Measurements from ENCODE around the gene WWOX. TPM values are rescaled to one million over a fixed set of nuclear protein-coding genes. Genes with fewer than 3 reads are reported as not detected.

The WWOX gene
- total and polyA plus RNA-seq, 4 experiments from 2014 or later, result 10.4 to 23.1 (median 17.5) TPM

- Histone ChIP-seq H3K4me3 (ENCODE audit: low read length in 2 of 2) (no peak overlapping the region), H3K9me3 (ENCODE audit: control insufficient read depth in 1 of 2, low read length in 2 of 2) (no peaks in the 10 kb centered on the region), H3K4me1 (ENCODE audit: insufficient read depth, low read length) (peaks cover 5% of the 10 kb centered on the region), H3K27me3 (ENCODE audit: insufficient read depth, low read length) (no peaks in the 10 kb centered on the region), H3K27ac (ENCODE audit: low read depth, low read length) (no peak overlapping the region), H3K36me3 (ENCODE audit: insufficient read depth, low read length) (no peaks in the 10 kb centered on the region)
- intact Hi-C loops (cut with micrococcal nuclease), result no loop called here
- ChIA-PET CTCF (ENCODE audit: partially characterized antibody) (no interaction called here), POLR2A (ENCODE audit: partially characterized antibody) (no interaction called here)
- no peaks in the 10 kb centered on the region for H3K36me3 Mint-ChIP-seq
- H3K27me3 Mint-ChIP-seq, result no peaks in the 10 kb centered on the region
- DNase-seq, result no peak
- H3K27ac Mint-ChIP-seq, result no peak overlapping the region
- H3K9me3 Mint-ChIP-seq, result peaks cover 0 to 2% (median 0%) of the 10 kb centered on the region in 8 donors
- H3K4me1 Mint-ChIP-seq, result peaks cover 3 to 13% (median 4%) of the 10 kb centered on the region in 4 donors
- no peak overlapping the region for H3K4me3 Mint-ChIP-seq
Observed at GRCh38 chr16:78992001-78992400, 892.5 kb downstream of the WWOX start.

- no peak overlapping the region for H3K27ac Mint-ChIP-seq
- H3K4me1 ChIP-seq (ENCODE audit: insufficient read depth, low read length), result peaks cover 5% of the 10 kb centered on the region
- no peaks in the 10 kb centered on the region for H3K9me3 ChIP-seq (ENCODE audit: control insufficient read depth in 1 of 2, low read length in 2 of 2)
- H3K4me3 ChIP-seq (ENCODE audit: low read length in 2 of 2), result no peak overlapping the region
- H3K36me3 Mint-ChIP-seq, result no peaks in the 10 kb centered on the region
- H3K36me3 ChIP-seq (ENCODE audit: insufficient read depth, low read length), result no peaks in the 10 kb centered on the region
- DNase-seq, result no peak
- no peaks in the 10 kb centered on the region for H3K27me3 ChIP-seq (ENCODE audit: insufficient read depth, low read length)
- H3K4me1 Mint-ChIP-seq, result peaks cover 3 to 13% (median 4%) of the 10 kb centered on the region in 4 donors
- CTCF ChIA-PET (ENCODE audit: partially characterized antibody), result no interaction called here
- no peak overlapping the region for H3K27ac ChIP-seq (ENCODE audit: low read depth, low read length)
- POLR2A ChIA-PET (ENCODE audit: partially characterized antibody), result no interaction called here
- H3K27me3 Mint-ChIP-seq, result no peaks in the 10 kb centered on the region
- no peak overlapping the region for H3K4me3 Mint-ChIP-seq
- H3K9me3 Mint-ChIP-seq, result peaks cover 0 to 2% (median 0%) of the 10 kb centered on the region in 8 donors
- intact Hi-C loops (cut with micrococcal nuclease), result no loop called here
Observed at GRCh38 chr16:78993346-78993745, 893.9 kb downstream of the WWOX start.

GRCh38 chr16:78994135-78994745, 894.8 kb downstream of the WWOX start:
- H3K9me3 Mint-ChIP-seq, result peaks cover 0 to 2% (median 0%) of the 10 kb centered on the region in 8 donors
- intact Hi-C loops (cut with micrococcal nuclease), result no loop called here
- H3K36me3 Mint-ChIP-seq, result no peaks in the 10 kb centered on the region
- no peaks in the 10 kb centered on the region for H3K36me3 ChIP-seq (ENCODE audit: insufficient read depth, low read length)
- ChIA-PET CTCF (ENCODE audit: partially characterized antibody) (no interaction called here), POLR2A (ENCODE audit: partially characterized antibody) (no interaction called here)
- H3K4me1 Mint-ChIP-seq, result peaks cover 3 to 13% (median 4%) of the 10 kb centered on the region in 4 donors
- H3K4me3 ChIP-seq (ENCODE audit: low read length in 2 of 2), result no peak overlapping the region
- no peak overlapping the region for H3K4me3 Mint-ChIP-seq
- H3K9me3 ChIP-seq (ENCODE audit: control insufficient read depth in 1 of 2, low read length in 2 of 2), result no peaks in the 10 kb centered on the region
- no peak overlapping the region for H3K27ac Mint-ChIP-seq
- H3K27me3 Mint-ChIP-seq, result no peaks in the 10 kb centered on the region
- H3K27ac ChIP-seq (ENCODE audit: low read depth, low read length), result no peak overlapping the region
- H3K27me3 ChIP-seq (ENCODE audit: insufficient read depth, low read length), result no peaks in the 10 kb centered on the region
- H3K4me1 ChIP-seq (ENCODE audit: insufficient read depth, low read length), result peaks cover 5% of the 10 kb centered on the region
- no peak for DNase-seq

- Histone ChIP-seq H3K9me3 (ENCODE audit: control insufficient read depth in 1 of 2, low read length in 2 of 2) (no peaks in the 10 kb centered on the region), H3K4me1 (ENCODE audit: insufficient read depth, low read length) (no peaks in the 10 kb centered on the region), H3K27ac (ENCODE audit: low read depth, low read length) (no peak overlapping the region), H3K27me3 (ENCODE audit: insufficient read depth, low read length) (no peaks in the 10 kb centered on the region), H3K36me3 (ENCODE audit: insufficient read depth, low read length) (no peaks in the 10 kb centered on the region), H3K4me3 (ENCODE audit: low read length in 2 of 2) (no peak overlapping the region)
- DNase-seq, result no peak
- H3K4me3 Mint-ChIP-seq, result no peak overlapping the region
- H3K36me3 Mint-ChIP-seq, result no peaks in the 10 kb centered on the region
- no peak overlapping the region for H3K27ac Mint-ChIP-seq
- POLR2A ChIA-PET (ENCODE audit: partially characterized antibody), result no interaction called here
- intact Hi-C loops (cut with micrococcal nuclease), result no loop called here
- CTCF ChIA-PET (ENCODE audit: partially characterized antibody), result no interaction called here
- no peaks in the 10 kb centered on the region for H3K27me3 Mint-ChIP-seq
- peaks cover 0 to 3% (median 0%) of the 10 kb centered on the region in 4 donors for H3K4me1 Mint-ChIP-seq
- peaks cover 0 to 2% (median 0%) of the 10 kb centered on the region in 8 donors for H3K9me3 Mint-ChIP-seq
Observed at GRCh38 chr16:78995441-78995840, 896.0 kb downstream of the WWOX start.

GRCh38 chr16:78996790-78997189, 897.3 kb downstream of the WWOX start:
- peak overlapping the region in 1 of 7 donors; percentile 7 for H3K27ac Mint-ChIP-seq
- ChIA-PET POLR2A (ENCODE audit: partially characterized antibody) (no interaction called here), CTCF (ENCODE audit: partially characterized antibody) (no interaction called here)
- H3K4me3 Mint-ChIP-seq, result no peak overlapping the region
- peaks cover 0 to 2% (median 0%) of the 10 kb centered on the region in 8 donors for H3K9me3 Mint-ChIP-seq
- intact Hi-C loops (cut with micrococcal nuclease), result no loop called here
- Histone ChIP-seq H3K4me3 (ENCODE audit: low read length in 2 of 2) (no peak overlapping the region), H3K36me3 (ENCODE audit: insufficient read depth, low read length) (no peaks in the 10 kb centered on the region), H3K9me3 (ENCODE audit: control insufficient read depth in 1 of 2, low read length in 2 of 2) (no peaks in the 10 kb centered on the region), H3K27ac (ENCODE audit: low read depth, low read length) (no peak overlapping the region), H3K4me1 (ENCODE audit: insufficient read depth, low read length) (no peaks in the 10 kb centered on the region), H3K27me3 (ENCODE audit: insufficient read depth, low read length) (no peaks in the 10 kb centered on the region)
- H3K27me3 Mint-ChIP-seq, result no peaks in the 10 kb centered on the region
- no peak for DNase-seq
- no peaks in the 10 kb centered on the region for H3K36me3 Mint-ChIP-seq
- peaks cover 0 to 6% (median 0%) of the 10 kb centered on the region in 4 donors for H3K4me1 Mint-ChIP-seq

- H3K4me3 Mint-ChIP-seq, result no peak overlapping the region
- no peak overlapping the region for H3K4me3 ChIP-seq (ENCODE audit: low read length in 2 of 2)
- no peak overlapping the region for H3K27ac Mint-ChIP-seq
- ChIA-PET CTCF (ENCODE audit: partially characterized antibody) (no interaction called here), POLR2A (ENCODE audit: partially characterized antibody) (no interaction called here)
- intact Hi-C loops (cut with micrococcal nuclease), result no loop called here
- H3K27me3 Mint-ChIP-seq, result no peaks in the 10 kb centered on the region
- H3K36me3 ChIP-seq (ENCODE audit: insufficient read depth, low read length), result no peaks in the 10 kb centered on the region
- no peaks in the 10 kb centered on the region for H3K9me3 ChIP-seq (ENCODE audit: control insufficient read depth in 1 of 2, low read length in 2 of 2)
- H3K4me1 ChIP-seq (ENCODE audit: insufficient read depth, low read length), result no peaks in the 10 kb centered on the region
- no peaks in the 10 kb centered on the region for H3K36me3 Mint-ChIP-seq
- no peak overlapping the region for H3K27ac ChIP-seq (ENCODE audit: low read depth, low read length)
- H3K27me3 ChIP-seq (ENCODE audit: insufficient read depth, low read length), result no peaks in the 10 kb centered on the region
- peaks cover 0 to 2% (median 0%) of the 10 kb centered on the region in 8 donors for H3K9me3 Mint-ChIP-seq
- no peak for DNase-seq
- peaks cover 0 to 6% (median 0%) of the 10 kb centered on the region in 4 donors for H3K4me1 Mint-ChIP-seq
Observed at GRCh38 chr16:78998879-78999278, 899.4 kb downstream of the WWOX start.

GRCh38 chr16:79001156-79001967, 901.9 kb downstream of the WWOX start:
- Histone ChIP-seq H3K9me3 (ENCODE audit: control insufficient read depth in 1 of 2, low read length in 2 of 2) (no peaks in the 10 kb centered on the region), H3K4me1 (ENCODE audit: insufficient read depth, low read length) (no peaks in the 10 kb centered on the region), H3K4me3 (ENCODE audit: low read length in 2 of 2) (no peak overlapping the region), H3K36me3 (ENCODE audit: insufficient read depth, low read length) (no peaks in the 10 kb centered on the region), H3K27me3 (ENCODE audit: insufficient read depth, low read length) (no peaks in the 10 kb centered on the region), H3K27ac (ENCODE audit: low read depth, low read length) (no peak overlapping the region)
- no peaks in the 10 kb centered on the region for H3K27me3 Mint-ChIP-seq
- intact Hi-C loops (cut with micrococcal nuclease), result no loop called here
- ChIA-PET POLR2A (ENCODE audit: partially characterized antibody) (no interaction called here), CTCF (ENCODE audit: partially characterized antibody) (interaction anchor here (0.6 kb wide), 1 partner anchor 94 kb away, joined by 3 read pairs; no protein-coding TSS in a partner anchor)
- no peak overlapping the region for H3K27ac Mint-ChIP-seq
- H3K9me3 Mint-ChIP-seq, result no peaks in the 10 kb centered on the region
- H3K4me3 Mint-ChIP-seq, result no peak overlapping the region
- H3K4me1 Mint-ChIP-seq, result peaks cover 3 to 9% (median 5%) of the 10 kb centered on the region in 4 donors
- no peak for DNase-seq
- H3K36me3 Mint-ChIP-seq, result no peaks in the 10 kb centered on the region
